Activated CD8-positive, alpha-beta memory T cell treated with anti-CD3 and anti-CD28 coated beads, Interleukin-2, amount 50 U/mL, for 1 hour (primary cell): ENCODE data around the gene MBNL3.

ENCODE experiments used
- DNase-seq: peaks from one replicate; pipeline ENCODE4 v3.0.0-alpha.2; 2020; ENCODE audit errors: extremely low read depth

The MBNL3 gene

GRCh38 chrX:132488819-132489577 lies at the start of gene MBNL3:
Gene MBNL3 (minus strand): TSS chrX:132489038. CDS start chrX:132439611, 49,427 bp downstream.
- DNase-seq: no peak

DNA sequence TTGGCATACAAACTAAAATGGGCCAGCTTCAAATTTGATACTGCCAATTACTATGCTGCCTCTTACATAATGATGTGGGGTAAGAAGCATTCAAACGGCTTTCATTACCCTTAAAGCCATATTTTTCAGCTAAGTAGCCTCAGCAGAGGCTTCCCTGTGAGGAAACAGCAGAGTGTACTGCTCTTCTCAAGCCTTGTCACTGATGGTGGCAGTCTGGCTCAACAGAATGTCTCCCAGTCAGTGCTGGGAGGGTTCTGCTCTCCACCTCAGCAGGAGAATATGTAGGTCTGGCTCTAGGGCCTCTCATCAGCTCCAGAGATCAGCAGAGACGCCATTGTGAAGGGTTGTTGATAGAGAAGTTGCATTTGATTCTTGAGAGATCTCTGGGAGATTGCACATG lies 44.6 kb upstream of the MBNL3 start:
- no peak for DNase-seq

DNA sequence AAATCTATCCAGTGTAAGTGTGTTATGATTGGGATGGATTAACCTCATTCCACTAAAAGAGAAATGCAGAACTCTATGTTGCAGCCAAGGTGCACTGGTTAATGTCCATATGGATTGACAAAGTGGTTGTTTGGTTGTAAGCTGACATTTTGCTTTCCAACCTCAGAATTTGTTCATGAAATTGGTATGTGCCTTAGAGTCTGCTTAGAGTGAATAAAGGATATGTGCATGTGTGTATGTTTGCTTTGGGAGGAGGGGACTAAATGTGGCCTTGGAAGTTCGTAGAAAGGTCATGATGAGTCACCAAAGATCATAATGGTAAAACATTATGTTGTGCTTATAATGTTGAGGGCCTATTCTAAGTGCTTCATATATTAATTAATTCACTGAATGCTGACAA lies 44.1 kb upstream of the MBNL3 start:
- no peak for DNase-seq

DNA sequence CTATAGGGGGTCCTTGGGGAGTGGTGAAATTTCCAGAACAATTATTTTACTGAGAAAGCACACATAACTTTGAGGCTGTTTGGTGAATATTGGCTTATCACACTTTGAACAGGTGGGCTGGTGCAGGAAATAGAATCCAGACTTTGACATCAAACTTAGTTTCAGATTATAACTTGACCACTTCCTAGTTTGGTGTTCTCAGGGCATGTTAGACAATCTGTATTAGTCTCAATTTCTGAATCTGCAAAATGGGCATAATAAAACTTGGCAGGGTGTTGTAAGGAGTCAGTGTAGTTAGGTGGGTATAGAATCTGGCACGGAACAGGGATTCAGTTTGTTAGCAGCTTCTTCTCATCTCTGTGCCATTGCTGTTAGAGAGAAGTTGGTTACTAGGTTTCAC lies 43.3 kb upstream of the MBNL3 start:
- DNase-seq: no peak

DNA sequence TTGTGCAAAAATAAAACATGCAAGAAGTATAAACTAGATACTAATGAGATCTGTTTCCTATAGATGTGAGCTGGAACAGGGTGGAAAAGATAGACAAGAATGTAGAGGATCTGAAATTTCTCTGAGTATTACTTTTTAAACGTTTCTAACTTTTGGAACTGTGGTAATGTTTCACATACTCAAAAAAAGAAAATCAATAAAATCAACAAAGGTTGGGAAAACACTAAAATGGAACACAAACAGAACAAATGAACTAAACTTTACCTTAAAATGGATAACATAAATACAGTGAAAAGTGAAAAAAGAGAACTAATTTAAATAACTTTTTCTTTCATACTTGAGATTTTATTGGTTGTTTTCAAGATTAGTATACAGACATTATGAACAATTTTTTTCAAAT lies 32.0 kb upstream of the MBNL3 start:
- DNase-seq: no peak

DNA sequence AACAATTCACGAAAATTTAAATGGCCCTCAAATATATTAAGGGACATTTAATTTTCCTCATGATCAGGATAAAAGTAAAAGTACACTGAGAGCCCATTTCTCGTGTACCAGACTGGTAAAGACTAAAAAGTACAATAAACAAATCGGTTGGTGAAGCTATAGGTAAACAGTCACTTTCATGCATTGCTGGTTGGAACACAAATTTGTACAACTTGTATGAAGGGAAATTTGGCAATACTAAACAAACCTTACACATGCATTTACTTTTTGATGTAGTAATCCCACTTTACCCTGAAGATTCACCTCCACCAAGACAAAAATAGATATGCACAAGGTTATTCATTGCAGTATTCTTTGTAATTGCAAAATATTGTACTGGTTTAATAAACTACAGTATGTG lies 31.4 kb upstream of the MBNL3 start:
- DNase-seq: no peak

- DNase-seq: no peak
Observed at GRCh38 chrX:132518401-132518800, 29.6 kb upstream of the MBNL3 start.

DNA sequence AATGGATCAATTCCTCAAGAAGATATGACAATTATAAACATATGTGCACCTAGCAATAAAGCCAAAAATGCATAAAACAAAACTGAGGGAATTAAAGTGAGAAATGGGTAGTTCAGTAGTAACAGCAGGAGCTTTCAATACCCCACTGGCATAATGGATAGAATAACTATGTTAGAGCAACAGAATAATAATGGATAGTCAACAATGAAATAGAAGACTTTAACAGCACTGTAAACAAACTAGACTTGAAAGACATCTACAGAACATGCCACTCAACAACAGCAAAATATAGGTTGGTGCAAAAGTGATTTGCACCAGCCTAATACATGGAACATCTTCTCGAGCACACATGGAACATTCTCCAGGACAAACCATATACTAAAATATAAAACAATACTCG lies 20.0 kb upstream of the MBNL3 start:
- DNase-seq: no peak

DNA sequence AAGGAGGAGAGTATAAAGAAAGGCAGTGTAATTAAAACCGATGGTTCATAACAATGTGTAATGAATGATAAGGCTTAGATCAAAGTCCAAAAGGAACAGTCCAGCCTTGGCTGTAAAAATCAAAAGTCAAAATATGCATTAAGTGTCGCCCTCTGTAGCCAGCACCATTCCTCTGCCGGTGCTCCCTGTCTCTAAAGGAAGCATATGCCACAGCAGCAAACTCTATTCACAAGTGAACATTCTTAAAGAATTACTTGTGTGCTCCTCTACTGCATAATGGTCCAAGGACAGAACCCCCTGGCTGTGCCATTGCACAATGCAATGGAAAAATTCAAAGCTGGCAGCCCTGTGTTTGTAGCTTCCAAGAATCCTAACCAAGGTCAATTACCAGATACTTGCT lies 16.3 kb upstream of the MBNL3 start:
- DNase-seq: no peak

DNA sequence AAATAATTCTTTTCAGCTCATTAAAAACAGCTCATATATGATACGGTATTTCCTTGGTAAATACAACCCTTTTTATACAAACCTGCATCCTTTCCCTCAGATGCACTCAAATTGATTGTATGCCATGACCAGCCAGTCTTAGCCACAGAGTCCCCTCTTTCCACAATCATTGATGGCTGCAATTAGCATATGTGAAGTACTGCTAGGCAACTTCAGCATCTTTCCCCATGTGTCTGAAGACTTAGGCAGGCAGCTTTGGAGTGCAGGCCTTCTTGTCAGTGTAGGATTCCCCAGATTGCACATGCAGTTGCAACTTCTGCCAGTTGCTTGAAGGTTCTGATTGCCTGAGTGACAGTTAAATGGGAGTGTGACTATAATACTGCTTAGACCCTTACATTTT lies 15.6 kb upstream of the MBNL3 start:
- DNase-seq: no peak

GRCh38 chrX:132501606-132502005 lies 12.8 kb upstream of the MBNL3 start:
- no peak for DNase-seq

DNA sequence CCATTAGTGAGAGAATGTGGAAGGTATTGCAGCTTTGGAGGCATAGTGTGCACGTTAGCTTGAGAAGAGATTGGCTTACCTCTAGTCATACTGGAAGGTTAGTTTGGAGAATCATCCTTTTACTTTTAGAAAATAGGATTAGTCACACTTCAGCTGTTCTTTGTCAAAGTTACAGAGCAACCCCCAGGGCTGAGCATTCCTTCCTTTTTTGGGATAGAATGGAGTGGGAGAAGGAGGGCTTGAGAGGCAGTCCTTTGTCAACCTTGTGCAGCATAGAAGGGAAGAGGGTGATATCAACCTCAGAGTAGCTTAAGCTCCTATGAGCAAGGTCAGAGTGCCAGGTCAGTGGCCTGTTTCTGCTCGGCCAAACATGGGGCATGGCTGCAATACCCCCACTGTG lies 8.6 kb upstream of the MBNL3 start:
- no peak for DNase-seq

GRCh38 chrX:132493095-132493494 lies 4.3 kb upstream of the MBNL3 start:
- DNase-seq: no peak

DNA sequence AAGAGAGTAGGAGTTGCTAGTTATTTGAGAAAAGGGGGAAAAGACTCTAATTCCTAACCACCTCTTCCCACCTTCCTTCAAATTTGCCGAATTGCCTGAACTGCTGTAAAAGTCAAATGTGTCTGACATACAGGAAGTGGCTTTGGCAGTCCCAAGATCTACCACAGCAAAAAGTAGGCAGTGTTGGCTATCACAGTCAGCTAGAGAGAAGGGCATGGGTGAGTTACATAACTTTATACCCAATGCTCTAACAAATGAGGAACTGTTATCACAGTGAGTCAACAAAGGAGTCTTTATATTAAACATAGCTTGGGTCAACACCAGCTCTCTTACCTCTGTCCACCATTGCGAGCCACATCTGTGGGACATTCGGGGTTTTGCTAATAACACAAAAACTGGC lies 2.4 kb upstream of the MBNL3 start:
- DNase-seq: no peak

GRCh38 chrX:132489578-132490419 lies 961 bp upstream of the MBNL3 start:
- DNase-seq: no peak

GRCh38 chrX:132488180-132488705 lies 595 bp downstream of the MBNL3 start:
- DNase-seq: no peak

DNA sequence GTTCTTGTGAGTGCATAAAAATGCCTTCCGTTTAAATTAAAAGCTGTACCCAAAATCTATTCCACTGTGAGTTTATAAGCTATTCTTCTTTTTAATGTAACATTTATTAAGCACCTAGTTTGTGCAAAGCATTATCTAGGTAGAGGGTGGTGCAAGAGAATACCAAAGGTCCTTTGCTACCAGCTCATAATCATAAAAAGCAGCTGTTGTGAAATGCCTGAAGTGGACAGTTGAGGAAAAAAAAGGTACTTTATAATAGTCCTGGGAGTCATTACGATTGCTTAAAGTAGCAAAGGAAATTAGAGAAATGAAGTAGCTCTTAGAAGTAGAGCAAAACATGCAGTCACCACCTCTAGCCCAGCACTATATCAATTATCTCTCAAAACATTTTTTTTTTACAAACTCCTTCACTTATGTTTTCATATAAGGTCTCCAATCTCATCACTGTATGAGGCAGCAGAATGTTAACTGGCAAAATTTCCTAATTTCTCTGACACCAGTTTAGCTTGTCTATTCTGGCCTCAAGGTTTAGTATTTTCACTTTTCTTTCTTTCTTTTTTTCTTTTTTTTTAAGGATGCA lies 2.1 kb downstream of the MBNL3 start:
- DNase-seq: no peak

GRCh38 chrX:132483951-132484350 lies 4.9 kb downstream of the MBNL3 start:
- no peak for DNase-seq

DNA sequence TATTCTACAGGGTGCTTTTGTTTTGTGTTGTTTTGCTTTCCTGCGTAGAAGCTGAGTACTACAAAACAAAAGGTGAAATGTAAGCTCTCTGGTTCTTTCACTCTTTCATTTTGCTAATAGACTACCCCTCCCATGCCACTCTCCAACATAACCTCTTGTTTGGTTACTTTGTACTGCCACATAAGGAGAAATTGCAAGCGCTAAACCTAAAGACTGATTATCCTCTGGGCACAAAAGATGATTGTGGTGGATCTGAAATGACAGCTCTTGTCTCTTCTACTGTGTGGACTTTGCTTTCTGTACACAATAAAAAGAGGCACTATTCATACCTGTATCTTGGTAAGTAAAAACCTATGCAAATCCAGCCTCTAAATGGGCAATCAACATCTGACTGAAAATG lies 5.3 kb downstream of the MBNL3 start:
- no peak for DNase-seq

- no peak for DNase-seq
Observed at GRCh38 chrX:132482632-132483031, 6.2 kb downstream of the MBNL3 start.

- no peak for DNase-seq
Observed at GRCh38 chrX:132481449-132481848, 7.4 kb downstream of the MBNL3 start.

DNA sequence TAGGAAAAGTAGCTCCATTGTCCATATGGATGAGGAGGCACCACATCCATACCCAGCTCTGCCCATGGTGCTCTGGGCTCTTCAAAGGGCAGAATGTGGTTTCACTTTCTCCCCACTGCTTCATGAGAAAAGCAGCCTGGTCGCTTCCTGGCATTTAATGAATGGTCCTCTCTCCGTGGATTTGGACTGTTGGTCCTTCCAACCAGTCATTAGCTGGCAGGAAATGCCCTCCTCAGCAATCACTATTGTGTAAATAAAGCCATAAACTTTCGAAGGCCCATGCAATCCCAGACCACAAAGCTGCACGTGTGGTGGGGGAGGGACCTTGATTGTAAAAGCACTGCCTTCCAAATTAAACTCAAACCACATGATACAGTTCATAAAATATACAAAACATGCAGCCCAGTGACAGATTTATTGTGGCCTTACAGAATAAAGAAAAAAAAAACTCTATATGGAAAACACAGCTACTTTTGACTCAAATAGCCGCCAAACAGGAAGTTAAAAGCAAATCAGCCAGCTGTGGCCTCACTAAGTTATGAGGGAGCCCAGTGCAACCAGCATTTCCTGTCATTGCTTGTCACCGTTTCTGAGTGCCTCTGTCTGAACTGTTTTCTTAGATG lies 8.1 kb downstream of the MBNL3 start:
- no peak for DNase-seq
